RWPE2 (cell line): ENCODE data around the gene SRR.
A peak's percentile ranks its signal among the peaks of the same experiment; 100 is the strongest.

Experiments used
- ATAC-seq: fragments of 200-7000 bp; cut with Tn5 transposase; 3 replicates; pipeline ENCODE4 v1.9.1; 2021; ENCODE audit warnings: low read depth
- DNase-seq: peaks from one replicate; pipeline ENCODE4 v3.0.0-alpha.2; 2020; ENCODE audit warnings: low spot score
- H3K27ac ChIP-seq: fragments of 450-650 bp; 2 replicates; pipeline ENCODE4 v1.5.1; 2017; ENCODE audit warnings: mild to moderate bottlenecking; ENCODE audit not compliant: poor library complexity, severe bottlenecking
- H3K27me3 ChIP-seq: fragments of 250-450 bp; sonication (Bioruptor Pico); 2 replicates; pipeline ENCODE4 v1.5.1; 2021; ENCODE audit warnings: mild to moderate bottlenecking, moderate library complexity; ENCODE audit not compliant: insufficient read depth, poor library complexity, severe bottlenecking
- H3K36me3 ChIP-seq: fragments of 250-450 bp; sonication (Bioruptor Pico); 2 replicates; pipeline ENCODE4 v1.5.1; 2020; ENCODE audit warnings: low read depth, mild to moderate bottlenecking, moderate library complexity
- H3K4me1 ChIP-seq: fragments of 250-450 bp; sonication (Bioruptor Pico); 2 replicates; pipeline ENCODE4 v1.5.1; 2021; ENCODE audit warnings: mild to moderate bottlenecking, moderate library complexity; ENCODE audit not compliant: insufficient read depth, poor library complexity, severe bottlenecking
- H3K4me3 ChIP-seq: fragments of 250-450 bp; sonication (Bioruptor Pico); 2 replicates; pipeline ENCODE4 v1.5.1; 2021; ENCODE audit warnings: mild to moderate bottlenecking, moderate library complexity; ENCODE audit not compliant: severe bottlenecking
- H3K9me3 ChIP-seq: fragments of 250-450 bp; sonication (Bioruptor Pico); 2 replicates; pipeline ENCODE4 v1.5.1; 2021; ENCODE audit warnings: mild to moderate bottlenecking, moderate library complexity; ENCODE audit not compliant: severe bottlenecking
- TF ChIP-seq, protein P1 (sequence below): fragments of 450-650 bp; IDR thresholded peaks from one replicate; pipeline ENCODE4 v1.5.1; 2017; ENCODE audit warnings: mild to moderate bottlenecking, moderate library complexity; ENCODE audit not compliant: poor library complexity, severe bottlenecking

The SRR gene

DNA sequence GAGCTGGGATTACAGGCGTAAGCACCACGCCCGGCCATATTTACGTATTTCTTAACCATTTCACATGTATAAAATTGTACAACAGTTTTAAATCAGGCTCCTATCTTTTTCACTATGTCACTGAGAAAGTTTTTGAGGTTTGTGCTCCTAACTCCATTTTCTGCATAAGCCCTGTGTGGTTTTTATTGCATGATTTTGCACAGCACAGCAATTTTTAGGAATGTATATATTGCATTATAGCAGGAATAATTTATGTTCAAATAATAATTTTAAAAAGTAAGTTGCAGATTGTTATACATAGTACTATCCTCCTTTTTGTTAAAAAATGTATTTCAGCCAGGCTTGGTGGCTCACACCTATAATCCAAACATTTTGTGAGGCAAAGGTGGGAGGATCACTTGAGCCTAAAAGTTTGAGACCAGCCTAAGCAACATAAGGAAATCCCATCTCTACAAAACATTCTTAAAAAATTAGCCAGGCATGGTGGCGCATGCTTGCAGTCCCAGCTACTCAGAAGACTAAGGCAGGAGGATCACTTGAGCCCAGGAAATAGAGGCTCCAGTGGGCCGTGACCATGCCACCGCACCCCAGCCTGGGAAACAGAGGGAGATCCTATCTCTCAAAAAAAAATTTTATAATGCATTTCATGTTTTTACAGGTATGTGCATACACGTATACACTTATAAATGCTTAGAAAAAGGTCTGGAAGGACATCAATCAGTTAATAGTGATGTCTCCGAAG lies 26.1 kb upstream of the SRR start:
- no peak overlapping the region for H3K27ac ChIP-seq
- H3K9me3 ChIP-seq, result no peaks in the 10 kb centered on the region
- H3K36me3 ChIP-seq, result peaks cover 54% of the 10 kb centered on the region
- ATAC-seq, result no peak
- TF ChIP-seq, protein P1, sequence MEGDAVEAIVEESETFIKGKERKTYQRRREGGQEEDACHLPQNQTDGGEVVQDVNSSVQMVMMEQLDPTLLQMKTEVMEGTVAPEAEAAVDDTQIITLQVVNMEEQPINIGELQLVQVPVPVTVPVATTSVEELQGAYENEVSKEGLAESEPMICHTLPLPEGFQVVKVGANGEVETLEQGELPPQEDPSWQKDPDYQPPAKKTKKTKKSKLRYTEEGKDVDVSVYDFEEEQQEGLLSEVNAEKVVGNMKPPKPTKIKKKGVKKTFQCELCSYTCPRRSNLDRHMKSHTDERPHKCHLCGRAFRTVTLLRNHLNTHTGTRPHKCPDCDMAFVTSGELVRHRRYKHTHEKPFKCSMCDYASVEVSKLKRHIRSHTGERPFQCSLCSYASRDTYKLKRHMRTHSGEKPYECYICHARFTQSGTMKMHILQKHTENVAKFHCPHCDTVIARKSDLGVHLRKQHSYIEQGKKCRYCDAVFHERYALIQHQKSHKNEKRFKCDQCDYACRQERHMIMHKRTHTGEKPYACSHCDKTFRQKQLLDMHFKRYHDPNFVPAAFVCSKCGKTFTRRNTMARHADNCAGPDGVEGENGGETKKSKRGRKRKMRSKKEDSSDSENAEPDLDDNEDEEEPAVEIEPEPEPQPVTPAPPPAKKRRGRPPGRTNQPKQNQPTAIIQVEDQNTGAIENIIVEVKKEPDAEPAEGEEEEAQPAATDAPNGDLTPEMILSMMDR, result no peak
- no peak overlapping the region for H3K4me3 ChIP-seq
- no peaks in the 10 kb centered on the region for H3K4me1 ChIP-seq
- DNase-seq, result no peak
- H3K27me3 ChIP-seq, result no peaks in the 10 kb centered on the region

DNA sequence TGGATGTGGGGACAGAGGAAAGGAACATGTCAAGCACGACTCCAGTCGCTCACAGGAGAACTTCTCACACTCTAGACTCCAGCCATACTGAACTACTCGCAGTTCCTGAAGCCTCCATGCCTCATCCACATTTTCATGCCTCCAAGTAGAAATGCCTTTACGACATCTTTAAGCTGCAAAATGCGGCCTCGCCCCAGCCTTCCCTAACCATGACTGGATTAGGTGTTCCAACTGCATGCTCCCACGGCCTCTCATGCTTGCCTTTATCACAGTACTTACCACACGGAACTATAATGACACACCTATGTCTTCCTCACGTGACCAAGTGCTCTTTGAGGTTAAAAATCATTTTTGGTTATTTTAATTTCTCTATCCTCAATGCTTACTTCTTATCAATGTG lies 24.0 kb upstream of the SRR start:
- Histone ChIP-seq H3K27ac (no peak overlapping the region), H3K4me1 (no peaks in the 10 kb centered on the region), H3K9me3 (no peaks in the 10 kb centered on the region), H3K36me3 (peaks cover 70% of the 10 kb centered on the region), H3K27me3 (no peaks in the 10 kb centered on the region), H3K4me3 (no peak overlapping the region)
- ATAC-seq, result no peak
- no peak for DNase-seq
- TF ChIP-seq, protein P1, result no peak

DNA sequence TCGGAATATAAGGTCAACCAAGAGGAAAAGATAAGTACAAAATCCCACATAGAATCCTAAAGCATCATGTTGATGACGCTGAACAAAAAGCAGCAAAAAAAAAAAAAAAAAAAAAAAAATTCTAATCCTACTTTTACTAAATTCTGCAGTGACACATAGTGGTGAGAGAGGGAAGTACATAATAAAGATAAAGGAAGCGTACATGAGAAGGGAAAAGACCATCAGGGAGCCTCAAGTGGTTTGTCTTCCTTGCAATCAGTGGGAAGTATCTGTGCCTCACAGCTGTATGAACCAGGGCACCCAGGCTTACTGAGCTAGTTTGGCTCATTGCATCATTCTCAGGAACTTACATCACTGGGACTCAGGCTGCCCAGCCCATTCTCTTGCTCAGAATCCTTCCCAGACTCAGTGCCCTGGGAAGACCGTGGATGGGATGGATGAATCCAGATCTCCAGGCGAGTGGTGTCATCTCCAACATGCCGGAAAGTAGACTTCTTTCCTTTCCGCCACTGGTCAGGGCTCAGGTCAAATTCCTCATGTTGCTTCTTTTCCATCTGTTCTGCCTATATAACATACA lies 21.4 kb upstream of the SRR start:
- H3K27me3 ChIP-seq, result no peaks in the 10 kb centered on the region
- TF ChIP-seq, protein P1, result peak; percentile 76
- no peaks in the 10 kb centered on the region for H3K9me3 ChIP-seq
- no peak overlapping the region for H3K27ac ChIP-seq
- no peaks in the 10 kb centered on the region for H3K4me1 ChIP-seq
- H3K4me3 ChIP-seq, result no peak overlapping the region
- no peak for DNase-seq
- H3K36me3 ChIP-seq, result peaks cover 84% of the 10 kb centered on the region
- ATAC-seq, result peak; percentile 54; the same call in 2 of the 3 replicates

DNA sequence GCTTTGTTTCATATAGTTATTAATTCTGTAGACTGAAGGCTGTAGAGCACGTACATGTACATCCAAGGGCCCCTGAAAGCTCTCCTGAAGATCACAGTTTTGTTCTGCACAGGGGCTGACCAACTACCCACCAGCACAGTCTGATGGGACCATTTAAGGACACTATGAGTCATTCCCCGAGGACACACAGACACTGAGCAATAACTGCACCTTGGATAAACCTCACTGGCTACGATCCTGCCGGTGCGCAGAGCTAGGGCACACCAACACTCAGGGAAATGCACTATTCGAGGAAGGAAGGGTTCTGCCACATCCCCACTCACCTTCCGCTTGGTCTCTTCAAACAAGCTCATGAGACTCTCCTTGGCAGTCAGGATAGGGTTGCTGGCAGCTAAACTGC lies 20.4 kb upstream of the SRR start:
- Histone ChIP-seq H3K4me1 (no peaks in the 10 kb centered on the region), H3K27me3 (no peaks in the 10 kb centered on the region), H3K36me3 (peaks cover 87% of the 10 kb centered on the region), H3K4me3 (no peak overlapping the region), H3K9me3 (no peaks in the 10 kb centered on the region), H3K27ac (no peak overlapping the region)
- ATAC-seq (0 out of 3 replicates have a peak, but pooled peaks have one; percentile 25), DNase-seq (no peak)
- TF ChIP-seq, protein P1, result no peak

DNA sequence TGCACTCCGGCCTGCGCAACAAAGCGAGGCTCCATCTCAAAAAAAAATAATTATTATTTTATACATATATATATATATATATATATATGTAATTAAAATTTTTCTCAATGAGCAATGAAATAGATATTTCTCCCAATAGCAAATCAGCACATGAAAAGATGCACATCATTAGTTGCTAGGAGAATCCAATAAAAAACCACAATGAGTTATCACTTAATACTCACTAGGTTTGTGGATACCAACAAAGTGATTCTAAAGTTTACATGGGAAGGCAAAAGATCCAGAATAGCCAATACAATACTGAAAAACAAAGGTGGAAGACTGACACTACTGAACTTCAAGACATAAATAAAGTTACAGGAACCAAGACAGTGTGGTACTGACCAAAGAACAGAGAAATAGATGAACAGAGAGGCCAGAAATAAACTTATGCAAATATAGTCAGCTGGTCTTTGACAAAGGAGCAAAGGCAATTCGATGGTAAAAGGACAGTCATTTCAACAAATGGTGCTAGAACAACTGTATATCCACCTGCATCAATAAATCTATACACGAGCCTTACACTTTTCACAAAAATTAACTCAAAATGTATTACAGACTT lies 13.8 kb upstream of the SRR start:
- Histone ChIP-seq H3K9me3 (no peaks in the 10 kb centered on the region), H3K36me3 (peaks cover 75% of the 10 kb centered on the region), H3K27me3 (no peaks in the 10 kb centered on the region), H3K27ac (no peak overlapping the region), H3K4me3 (no peak overlapping the region), H3K4me1 (no peaks in the 10 kb centered on the region)
- DNase-seq (no peak), ATAC-seq (no peak)
- TF ChIP-seq, protein P1, result no peak
